Left renal cortex interstitium (tissue), 4 donors: ENCODE measurements around the gene FBXO3. TPM values are rescaled to one million over a fixed set of nuclear protein-coding genes. Genes with fewer than 3 reads are reported as not detected.

Source experiments
- polyA plus RNA-seq, 4 donors: library from polyadenylated mRNA; unstranded; fragments of 120-200 nt; gene quantifications; one replicate each; pipeline ENCODE4 v1.2.1, GENCODE V29; 2013; ENCODE audit not compliant: insufficient read length in 4 of 4

Gene FBXO3
- polyA plus RNA-seq, 4 donors, result 46.3 to 62.2 (median 56.0) TPM

Other genes with a start within 250 kb of the FBXO3 start
- not detected for gene C11orf91, start 73.7 kb downstream of the FBXO3 start, polyA plus RNA-seq
- gene CD59, start 38.1 kb downstream of the FBXO3 start, polyA plus RNA-seq, result 100 to 1,000 TPM; 210 to 333 (median 247) TPM
- 10 to 100 TPM; 26.7 to 40.4 (median 31.1) TPM for gene LMO2, start 117.6 kb upstream of the FBXO3 start, polyA plus RNA-seq